OCI-M2 (cell line): ENCODE data around the gene HNRNPH3.

Source experiments
- DNase-seq: peaks from one replicate; lab custom pipeline; 2025; ENCODE audit not compliant: unreplicated experiment; lab: John Stamatoyannopoulos, UW

The HNRNPH3 gene

GRCh38 chr10:68371604-68372003 is 39.7 kb downstream of the HNRNPH3 start:
- no peak for DNase-seq

GRCh38 chr10:68385740-68386139 is 53.9 kb downstream of the HNRNPH3 start:
- no peak for DNase-seq
